K562 (cell line): ENCODE measurements around the gene RECQL5. TPM values are rescaled to one million over a fixed set of nuclear protein-coding genes. Genes with fewer than 3 reads are reported as not detected.

Experiments used
- ATAC-seq: fragments of 200-7000 bp; cut with Tn5 transposase; 3 replicates; pipeline ENCODE4 v1.9.1; 2020; ENCODE audit warnings: moderate library complexity
- BruUV-seq: library from RNA; stranded (reverse); fragments of 400-500 nt; replicated peaks from 2 replicates; lab custom pipeline; 2021; lab: Mats Ljungman, UMichigan
- CTCF ChIA-PET: fragments of 300-600 bp; formaldehyde crosslinking; extraction: SDS; loops from one replicate; lab custom pipeline; 2021; ENCODE audit warnings: low intra/inter-chr PET ratio; lab: Yijun Ruan, JAX
- POLR2A ChIA-PET: fragments of 300-600, 350-650 bp; sonication (Branson Sonifier 250); formaldehyde crosslinking; extraction: SDS; loops from one replicate; lab custom pipeline; 2021; ENCODE audit warnings: antibody characterized with exemption, inconsistent platforms; lab: Yijun Ruan, JAX
- DNase-seq, 4 experiments: peaks; one replicate each; pipeline versions ENCODE4 v3.0.0 to v3.0.0-alpha.2; 2011 to 2018; ENCODE audit warnings: low spot score in 3 of 4, mixed read lengths in 3 of 4; ENCODE audit errors: extremely low read depth in 1 of 4
- FAIRE-seq: peaks from 2 replicates; lab custom pipeline; 2011; peaks lifted over from hg19 to GRCh38; lab: Jason Lieb, UNC
- H2AFZ ChIP-seq: 2 replicates; pipeline ENCODE4 v1.6.0; 2011; ENCODE audit warnings: low read depth, low read length, control low read depth, inconsistent platforms
- H3K27ac ChIP-seq: fragments of 200-600 bp; 3 replicates; pipeline ENCODE4 v1.8.0; 2011; ENCODE audit warnings: low read depth, mild to moderate bottlenecking, control low read depth, inconsistent platforms, low read length, moderate library complexity, mixed read lengths; ENCODE audit errors: extremely low read depth
- H3K27me3 ChIP-seq, 2 experiments: fragments of 300-600 bp in 1 of 2; 2 replicates in 1 of 2; 3 replicates in 1 of 2; pipeline versions ENCODE4 v1.6.0 to v1.8.0; 2011; ENCODE audit warnings: inconsistent platforms in 2 of 2, low read length in 2 of 2, mild to moderate bottlenecking in 1 of 2, mixed read lengths in 1 of 2, moderate library complexity in 1 of 2; ENCODE audit not compliant: control insufficient read depth in 2 of 2, insufficient read depth in 2 of 2
- H3K36me3 ChIP-seq: fragments of 300-600 bp; 3 replicates; pipeline ENCODE4 v1.8.0; 2011; ENCODE audit warnings: mild to moderate bottlenecking, low read length, inconsistent platforms; ENCODE audit not compliant: control insufficient read depth, insufficient read depth
- H3K4me1 ChIP-seq, 2 experiments: fragments of 200-600 bp in 1 of 2; replicated peaks in 1 of 2; 2 replicates in 1 of 2; 3 replicates in 1 of 2; pipeline versions ENCODE4 v1.5.1 to v1.8.0; 2011; ENCODE audit warnings: inconsistent platforms in 2 of 2, low read length in 2 of 2, mild to moderate bottlenecking in 1 of 2, mixed read lengths in 1 of 2, moderate library complexity in 1 of 2; ENCODE audit not compliant: control insufficient read depth in 2 of 2, insufficient read depth in 2 of 2
- H3K4me2 ChIP-seq: 2 replicates; pipeline ENCODE4 v1.6.1; 2011; ENCODE audit warnings: low read length, control low read depth, inconsistent platforms, mixed read lengths; ENCODE audit not compliant: insufficient read depth
- H3K4me3 ChIP-seq: fragments of 200-600 bp; sonication (generic), shearing (Covaris generic); 2 replicates; pipeline ENCODE4 v1.5.1; 2016; ENCODE audit warnings: control low read depth, inconsistent platforms
- H3K79me2 ChIP-seq: fragments of 200-600 bp; 3 replicates; pipeline ENCODE4 v1.8.0; 2011; ENCODE audit warnings: low read length, inconsistent platforms; ENCODE audit not compliant: control insufficient read depth, insufficient read depth
- H3K9ac ChIP-seq, 2 experiments: 2 replicates each; pipeline versions ENCODE4 v1.6.0 to v1.6.1; 2011; ENCODE audit warnings: low read depth in 2 of 2, low read length in 2 of 2, control low read depth in 1 of 2, inconsistent platforms in 1 of 2, mild to moderate bottlenecking in 1 of 2, mixed read lengths in 1 of 2; ENCODE audit not compliant: insufficient read depth in 1 of 2
- H3K9me1 ChIP-seq: one replicate; pipeline ENCODE4 v1.6.0; 2011; ENCODE audit warnings: inconsistent platforms, mild to moderate bottlenecking, low read length, moderate library complexity; ENCODE audit not compliant: control insufficient read depth, insufficient read depth
- H3K9me3 ChIP-seq: replicated peaks from 2 replicates; pipeline ENCODE4 v1.5.1; 2011; ENCODE audit warnings: low read depth, low read length, inconsistent platforms; ENCODE audit not compliant: control insufficient read depth, insufficient read depth
- H4K20me1 ChIP-seq: replicated peaks from 2 replicates; pipeline ENCODE4 v1.6.1; 2011; ENCODE audit warnings: low read length, inconsistent platforms, mixed read lengths; ENCODE audit not compliant: control insufficient read depth, insufficient read depth
- CXXC5 ChIP-seq: fragments of 250-450 bp; sonication (Bioruptor Pico); IDR thresholded peaks from 2 replicates; pipeline ENCODE4 v1.8.0; 2022; ENCODE audit warnings: inconsistent platforms, mild to moderate bottlenecking, moderate library complexity
- FOS ChIP-seq: IDR thresholded peaks from 3 replicates; pipeline ENCODE4 v1.6.1; 2011; ENCODE audit not compliant: insufficient read length; ENCODE audit errors: extremely low read depth
- FOXA3 ChIP-seq, 2 experiments: fragments of 450-650 bp in 1 of 2; sonication (generic) in 1 of 2; formaldehyde crosslinking; IDR thresholded peaks in 1 of 2; conservative IDR thresholded peaks in 1 of 2; 2 replicates each; pipeline versions ENCODE4 v1.4.0 to v1.8.0; 2020 to 2022; ENCODE audit warnings: mild to moderate bottlenecking in 2 of 2, missing genetic modification reagents in 1 of 2
- FOXJ2 ChIP-seq: fragments of 200-800 bp; sonication (Bioruptor generic); IDR thresholded peaks from 2 replicates; pipeline ENCODE4 v1.6.1; 2016; ENCODE audit warnings: missing genetic modification characterization, missing compliant biosample characterization
- MCM7 ChIP-seq, 2 experiments: fragments of 450-650 bp; IDR thresholded peaks; 2 replicates each; pipeline ENCODE4 v1.6.1; 2016 to 2018
- PRMT5 ChIP-seq: sonication (generic); formaldehyde crosslinking; IDR thresholded peaks from 2 replicates; pipeline ENCODE4 v1.5.0; 2020; ENCODE audit warnings: missing genetic modification reagents
- TCF15 ChIP-seq: fragments of 250-450 bp; sonication (Bioruptor Pico); IDR thresholded peaks from 2 replicates; pipeline ENCODE4 v1.8.0; 2022; ENCODE audit warnings: moderate library complexity, mild to moderate bottlenecking, inconsistent platforms
- ZC3H8 ChIP-seq: fragments of 450-650 bp; IDR thresholded peaks from 2 replicates; pipeline ENCODE4 v1.6.1; 2017
- WGBS: fragments of 100-300 bp; shearing (Covaris generic); methylation state at CpG from one replicate; pipeline ENCODE4 v1.1.6; 2016; ENCODE audit warnings: low coverage, mixed read lengths; ENCODE audit not compliant: insufficient coverage; ENCODE audit errors: missing lambda C conversion rate; 5-methylcytosine and 5-hydroxymethylcytosine counted together
- in situ Hi-C: fragments of 300-500 bp; cut with MboI; formaldehyde crosslinking; loops from 4 replicates; pipeline ENCODE4 v1.15.0; 2018; ENCODE audit warnings: inconsistent platforms, mixed read lengths
- intact Hi-C: fragments of 100-400 bp; cut with micrococcal nuclease; formaldehyde crosslinking; loops from 2 replicates; pipeline ENCODE4 v1.14.2; 2022
- polyA plus RNA-seq, 8 experiments: library from polyadenylated mRNA; depleted of rRNA in 4 of 8; stranded (reverse) in 5 of 8; unstranded in 3 of 8; fragments of >200 nt; fragmentation: Nextera tagmentation in 2 of 8; fragmentation: Illumina TruSeq in 1 of 8; extraction: Ambion mirVana in 2 of 8; extraction: Trizol in 1 of 8; gene quantifications; 2 replicates each; pipeline versions ENCODE4 v1.2.1 to v1.2.3, GENCODE V29; 2011 to 2014; ENCODE audit warnings: inconsistent platforms in 1 of 8, missing spikeins in 1 of 8
- total RNA-seq, 7 experiments: library from RNA; depleted of rRNA in 6 of 7; stranded (reverse); fragments of >200 nt in 6 of 7; fragmentation: Illumina TruSeq in 2 of 7; extraction: Trizol in 2 of 7; gene quantifications; 2 replicates each; pipeline versions ENCODE4 v1.2.1 to v1.2.3, GENCODE V29; 2011 to 2021; ENCODE audit warnings: low replicate concordance in 1 of 7
- TF ChIP-seq, protein P1 (sequence below): fragments of 250-450 bp; sonication (Bioruptor Pico); IDR thresholded peaks from 2 replicates; pipeline ENCODE4 v1.4.0; 2020
- TF ChIP-seq, protein P2 (sequence below): fragments of 450-650 bp; IDR thresholded peaks from 2 replicates; pipeline ENCODE4 v1.6.1; 2016; ENCODE audit warnings: mild to moderate bottlenecking

RECQL5 gene
- total and polyA plus RNA-seq, 9 of the 15 experiments (the other 6 are each of a cell fraction or from before 2014, with no cell fraction given): 4.1 to 34.8 (median 16.4) TPM

DNA sequence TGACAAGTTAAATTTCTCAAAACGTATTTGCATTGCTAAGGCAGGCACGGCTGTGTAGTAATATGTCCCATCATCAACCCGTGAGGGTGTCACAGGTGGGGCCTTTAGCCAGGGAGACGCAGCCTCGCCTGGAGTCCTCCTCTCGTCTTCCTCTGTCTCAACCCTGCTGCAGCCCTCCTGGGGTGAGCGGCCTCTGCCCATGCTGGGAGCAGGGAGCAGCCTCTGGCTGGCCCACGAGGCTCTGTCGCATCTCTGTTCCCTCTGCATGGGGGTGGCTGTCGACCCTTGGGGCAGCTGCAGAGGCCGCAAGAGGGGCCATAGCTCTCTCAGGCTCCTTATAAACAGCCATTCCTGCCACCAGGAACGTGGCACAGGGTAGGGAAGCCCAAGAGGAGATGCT is 34.5 kb downstream of the RECQL5 start:
- in situ Hi-C loops: no loop called here
- intact Hi-C loops: no loop called here
- no peaks in the 10 kb centered on the region for H3K27me3 ChIP-seq
- no peak overlapping the region for H3K4me2 ChIP-seq
- no peaks in the 10 kb centered on the region for H3K9me3 ChIP-seq
- no peaks in the 10 kb centered on the region for H3K9me1 ChIP-seq
- H3K79me2 ChIP-seq: no peaks in the 10 kb centered on the region
- CTCF ChIA-PET: interaction anchor here (0.6 to 2.7 kb wide), 6 partner anchors 21 to 126 kb away, joined by 4 to 26 read pairs (median 8); no protein-coding TSS in a partner anchor
- FAIRE-seq (peak; percentile 42), DNase-seq (no peak), ATAC-seq (no peak)
- POLR2A ChIA-PET: interaction anchor here (0.5 to 2.0 kb wide), 11 partner anchors 9 to 387 kb away, joined by 3 to 8 read pairs (median 4); partner anchors contain the start of genes MIF4GD, RECQL5, SAP30BP and TMEM94
- H3K4me1 ChIP-seq: peaks cover 19 to 62% of the 10 kb centered on the region in 2 experiments
- no TSS peak for BruUV-seq
- no peak overlapping the region for H3K27ac ChIP-seq
- H3K4me3 ChIP-seq: no peak overlapping the region
- peaks cover 4% of the 10 kb centered on the region; the same call in 2 of the 3 replicates for H3K36me3 ChIP-seq
- H2AFZ ChIP-seq: no peak overlapping the region
- TF ChIP-seq MCM7 (IDR thresholded peaks at IDR 0.05) (no peak), FOXA3 (CRISPR knock-in tag; conservative IDR thresholded peaks at IDR 0.05 in 1 of 2, IDR thresholded peaks at IDR 0.05 in 1 of 2) (no peak), ZC3H8 (no peak), PRMT5 (CRISPR knock-in tag) (no peak), CXXC5 (CRISPR knock-in tag) (no peak), TCF15 (CRISPR knock-in tag) (no peak), FOS (no peak), FOXJ2 (tag) (no peak)
- TF ChIP-seq, protein P1, sequence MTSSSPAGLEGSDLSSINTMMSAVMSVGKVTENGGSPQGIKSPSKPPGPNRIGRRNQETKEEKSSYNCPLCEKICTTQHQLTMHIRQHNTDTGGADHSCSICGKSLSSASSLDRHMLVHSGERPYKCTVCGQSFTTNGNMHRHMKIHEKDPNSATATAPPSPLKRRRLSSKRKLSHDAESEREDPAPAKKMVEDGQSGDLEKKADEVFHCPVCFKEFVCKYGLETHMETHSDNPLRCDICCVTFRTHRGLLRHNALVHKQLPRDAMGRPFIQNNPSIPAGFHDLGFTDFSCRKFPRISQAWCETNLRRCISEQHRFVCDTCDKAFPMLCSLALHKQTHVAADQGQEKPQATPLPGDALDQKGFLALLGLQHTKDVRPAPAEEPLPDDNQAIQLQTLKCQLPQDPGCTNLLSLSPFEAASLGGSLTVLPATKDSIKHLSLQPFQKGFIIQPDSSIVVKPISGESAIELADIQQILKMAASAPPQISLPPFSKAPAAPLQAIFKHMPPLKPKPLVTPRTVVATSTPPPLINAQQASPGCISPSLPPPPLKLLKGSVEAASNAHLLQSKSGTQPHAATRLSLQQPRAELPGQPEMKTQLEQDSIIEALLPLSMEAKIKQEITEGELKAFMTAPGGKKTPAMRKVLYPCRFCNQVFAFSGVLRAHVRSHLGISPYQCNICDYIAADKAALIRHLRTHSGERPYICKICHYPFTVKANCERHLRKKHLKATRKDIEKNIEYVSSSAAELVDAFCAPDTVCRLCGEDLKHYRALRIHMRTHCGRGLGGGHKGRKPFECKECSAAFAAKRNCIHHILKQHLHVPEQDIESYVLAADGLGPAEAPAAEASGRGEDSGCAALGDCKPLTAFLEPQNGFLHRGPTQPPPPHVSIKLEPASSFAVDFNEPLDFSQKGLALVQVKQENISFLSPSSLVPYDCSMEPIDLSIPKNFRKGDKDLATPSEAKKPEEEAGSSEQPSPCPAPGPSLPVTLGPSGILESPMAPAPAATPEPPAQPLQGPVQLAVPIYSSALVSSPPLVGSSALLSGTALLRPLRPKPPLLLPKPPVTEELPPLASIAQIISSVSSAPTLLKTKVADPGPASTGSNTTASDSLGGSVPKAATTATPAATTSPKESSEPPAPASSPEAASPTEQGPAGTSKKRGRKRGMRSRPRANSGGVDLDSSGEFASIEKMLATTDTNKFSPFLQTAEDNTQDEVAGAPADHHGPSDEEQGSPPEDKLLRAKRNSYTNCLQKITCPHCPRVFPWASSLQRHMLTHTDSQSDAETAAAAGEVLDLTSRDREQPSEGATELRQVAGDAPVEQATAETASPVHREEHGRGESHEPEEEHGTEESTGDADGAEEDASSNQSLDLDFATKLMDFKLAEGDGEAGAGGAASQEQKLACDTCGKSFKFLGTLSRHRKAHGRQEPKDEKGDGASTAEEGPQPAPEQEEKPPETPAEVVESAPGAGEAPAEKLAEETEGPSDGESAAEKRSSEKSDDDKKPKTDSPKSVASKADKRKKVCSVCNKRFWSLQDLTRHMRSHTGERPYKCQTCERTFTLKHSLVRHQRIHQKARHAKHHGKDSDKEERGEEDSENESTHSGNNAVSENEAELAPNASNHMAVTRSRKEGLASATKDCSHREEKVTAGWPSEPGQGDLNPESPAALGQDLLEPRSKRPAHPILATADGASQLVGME (CRISPR knock-in tag): no peak
- TF ChIP-seq, protein P2, sequence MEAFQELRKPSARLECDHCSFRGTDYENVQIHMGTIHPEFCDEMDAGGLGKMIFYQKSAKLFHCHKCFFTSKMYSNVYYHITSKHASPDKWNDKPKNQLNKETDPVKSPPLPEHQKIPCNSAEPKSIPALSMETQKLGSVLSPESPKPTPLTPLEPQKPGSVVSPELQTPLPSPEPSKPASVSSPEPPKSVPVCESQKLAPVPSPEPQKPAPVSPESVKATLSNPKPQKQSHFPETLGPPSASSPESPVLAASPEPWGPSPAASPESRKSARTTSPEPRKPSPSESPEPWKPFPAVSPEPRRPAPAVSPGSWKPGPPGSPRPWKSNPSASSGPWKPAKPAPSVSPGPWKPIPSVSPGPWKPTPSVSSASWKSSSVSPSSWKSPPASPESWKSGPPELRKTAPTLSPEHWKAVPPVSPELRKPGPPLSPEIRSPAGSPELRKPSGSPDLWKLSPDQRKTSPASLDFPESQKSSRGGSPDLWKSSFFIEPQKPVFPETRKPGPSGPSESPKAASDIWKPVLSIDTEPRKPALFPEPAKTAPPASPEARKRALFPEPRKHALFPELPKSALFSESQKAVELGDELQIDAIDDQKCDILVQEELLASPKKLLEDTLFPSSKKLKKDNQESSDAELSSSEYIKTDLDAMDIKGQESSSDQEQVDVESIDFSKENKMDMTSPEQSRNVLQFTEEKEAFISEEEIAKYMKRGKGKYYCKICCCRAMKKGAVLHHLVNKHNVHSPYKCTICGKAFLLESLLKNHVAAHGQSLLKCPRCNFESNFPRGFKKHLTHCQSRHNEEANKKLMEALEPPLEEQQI: no peak
- peak overlapping the region in 1 of 2 experiments; percentile 75; a peak in 2 of 4 replicates for H3K9ac ChIP-seq
- 51% methylated on average over 10 of the region's 12 CpGs for WGBS
- H4K20me1 ChIP-seq: 0 out of 2 replicates have a peak, but pooled peaks cover 13% of the 10 kb centered on the region
